Stomach (tissue), 4 donors: ENCODE data around the gene ACTN4.

ENCODE experiments used
- POLR2A ChIP-seq, 4 donors: fragments of 450-650 bp; IDR thresholded peaks; one replicate each; pipeline ENCODE4 v1.6.1; 2016; ENCODE audit warnings: antibody characterized with exemption in 4 of 4, control low read depth in 2 of 4, mild to moderate bottlenecking in 1 of 4, moderate library complexity in 1 of 4
- POLR2AphosphoS5 ChIP-seq, 3 donors: sonication (generic); formaldehyde crosslinking; IDR thresholded peaks; one replicate each; pipeline ENCODE4 v1.6.1; 2016; ENCODE audit warnings: antibody characterized with exemption in 3 of 3
- TF ChIP-seq, protein P1 (sequence below), 7 experiments: fragments of 450-650 bp in 4 of 7; fragments of 200-600 bp in 3 of 7; sonication (generic) in 3 of 7; IDR thresholded peaks; one replicate each; pipeline ENCODE4 v1.5.1; 2016 to 2019; ENCODE audit warnings: antibody characterized with exemption in 7 of 7, control low read depth in 2 of 7, mild to moderate bottlenecking in 1 of 7

DNA sequence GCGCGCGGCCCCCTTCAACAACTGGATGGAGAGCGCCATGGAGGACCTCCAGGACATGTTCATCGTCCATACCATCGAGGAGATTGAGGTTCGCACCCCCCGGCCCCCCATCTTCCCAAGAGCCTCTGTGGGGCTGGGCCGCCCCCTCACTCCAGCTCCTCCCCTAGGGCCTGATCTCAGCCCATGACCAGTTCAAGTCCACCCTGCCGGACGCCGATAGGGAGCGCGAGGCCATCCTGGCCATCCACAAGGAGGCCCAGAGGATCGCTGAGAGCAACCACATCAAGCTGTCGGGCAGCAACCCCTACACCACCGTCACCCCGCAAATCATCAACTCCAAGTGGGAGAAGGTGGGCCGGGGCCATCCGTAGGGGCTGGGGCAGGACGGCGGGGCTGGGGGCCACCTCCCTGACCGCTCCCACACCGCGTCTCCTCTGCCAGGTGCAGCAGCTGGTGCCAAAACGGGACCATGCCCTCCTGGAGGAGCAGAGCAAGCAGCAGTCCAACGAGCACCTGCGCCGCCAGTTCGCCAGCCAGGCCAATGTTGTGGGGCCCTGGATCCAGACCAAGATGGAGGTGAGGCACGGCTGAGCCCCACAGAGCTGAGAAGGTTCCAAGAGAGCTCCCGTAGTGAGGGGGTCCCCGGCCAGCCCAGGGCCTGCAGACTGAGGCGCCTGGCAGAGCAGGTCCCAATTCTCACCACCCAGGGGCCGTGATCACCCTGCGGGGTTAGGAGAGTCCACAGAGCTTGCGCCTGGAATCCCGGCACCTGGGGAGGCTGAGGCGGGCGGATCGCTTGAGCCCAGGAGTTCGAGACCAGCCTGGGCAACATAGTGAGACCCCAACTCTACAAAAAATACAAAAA is 76.8 kb downstream of the ACTN4 start:
- TF ChIP-seq, protein P1, sequence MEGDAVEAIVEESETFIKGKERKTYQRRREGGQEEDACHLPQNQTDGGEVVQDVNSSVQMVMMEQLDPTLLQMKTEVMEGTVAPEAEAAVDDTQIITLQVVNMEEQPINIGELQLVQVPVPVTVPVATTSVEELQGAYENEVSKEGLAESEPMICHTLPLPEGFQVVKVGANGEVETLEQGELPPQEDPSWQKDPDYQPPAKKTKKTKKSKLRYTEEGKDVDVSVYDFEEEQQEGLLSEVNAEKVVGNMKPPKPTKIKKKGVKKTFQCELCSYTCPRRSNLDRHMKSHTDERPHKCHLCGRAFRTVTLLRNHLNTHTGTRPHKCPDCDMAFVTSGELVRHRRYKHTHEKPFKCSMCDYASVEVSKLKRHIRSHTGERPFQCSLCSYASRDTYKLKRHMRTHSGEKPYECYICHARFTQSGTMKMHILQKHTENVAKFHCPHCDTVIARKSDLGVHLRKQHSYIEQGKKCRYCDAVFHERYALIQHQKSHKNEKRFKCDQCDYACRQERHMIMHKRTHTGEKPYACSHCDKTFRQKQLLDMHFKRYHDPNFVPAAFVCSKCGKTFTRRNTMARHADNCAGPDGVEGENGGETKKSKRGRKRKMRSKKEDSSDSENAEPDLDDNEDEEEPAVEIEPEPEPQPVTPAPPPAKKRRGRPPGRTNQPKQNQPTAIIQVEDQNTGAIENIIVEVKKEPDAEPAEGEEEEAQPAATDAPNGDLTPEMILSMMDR (IDR thresholded peaks at IDR 0.05): no peak
- TF ChIP-seq POLR2A (IDR thresholded peaks at IDR 0.05) (no peak), POLR2AphosphoS5 (IDR thresholded peaks at IDR 0.05) (no peak)
